ES-I3 (cell line): ENCODE results near the gene PPP4R2.

Source experiments
- H3K36me3 ChIP-seq: 2 replicates; pipeline ENCODE4 v1.6.1; 2013; ENCODE audit warnings: mild to moderate bottlenecking, low read length, control low read depth, moderate library complexity; ENCODE audit not compliant: insufficient read depth
- H3K4me1 ChIP-seq: 2 replicates; pipeline ENCODE4 v1.6.1; 2013; ENCODE audit warnings: mild to moderate bottlenecking, control low read depth, low read length; ENCODE audit not compliant: insufficient read depth
- H3K9ac ChIP-seq: 2 replicates; pipeline ENCODE4 v1.6.1; 2013; ENCODE audit warnings: low read depth, mild to moderate bottlenecking, low read length, moderate library complexity
- H3K9me3 ChIP-seq: 2 replicates; pipeline ENCODE4 v1.6.1; 2013; ENCODE audit warnings: mild to moderate bottlenecking, low read length, moderate library complexity; ENCODE audit not compliant: control insufficient read depth, insufficient read depth

The PPP4R2 gene

GRCh38 chr3:72969766-72970165 is 26.8 kb upstream of the PPP4R2 start:
- no peaks in the 10 kb centered on the region for H3K36me3 ChIP-seq
- no peaks in the 10 kb centered on the region for H3K9me3 ChIP-seq
- no peak overlapping the region for H3K9ac ChIP-seq
- H3K4me1 ChIP-seq, result no peaks in the 10 kb centered on the region; the same call in 1 of the 2 replicates

- Histone ChIP-seq H3K9me3 (no peaks in the 10 kb centered on the region), H3K36me3 (no peaks in the 10 kb centered on the region), H3K4me1 (peaks cover 5% of the 10 kb centered on the region; the same call in 1 of the 2 replicates), H3K9ac (no peak overlapping the region)
Measured at GRCh38 chr3:72970942-72971341, 25.7 kb upstream of the PPP4R2 start.

GRCh38 chr3:72972706-72973030 is 23.9 kb upstream of the PPP4R2 start:
- Histone ChIP-seq H3K9ac (no peak overlapping the region), H3K36me3 (no peaks in the 10 kb centered on the region), H3K4me1 (peaks cover 5% of the 10 kb centered on the region; the same call in 1 of the 2 replicates), H3K9me3 (no peaks in the 10 kb centered on the region)

- H3K36me3 ChIP-seq, result no peaks in the 10 kb centered on the region
- no peaks in the 10 kb centered on the region for H3K9me3 ChIP-seq
- H3K4me1 ChIP-seq, result peaks cover 5% of the 10 kb centered on the region; the same call in 1 of the 2 replicates
- no peak overlapping the region for H3K9ac ChIP-seq
Measured at GRCh38 chr3:72973031-72973723, 23.4 kb upstream of the PPP4R2 start.

GRCh38 chr3:72973786-72974185 is 22.8 kb upstream of the PPP4R2 start:
- Histone ChIP-seq H3K4me1 (peaks cover 5% of the 10 kb centered on the region; the same call in 1 of the 2 replicates), H3K9me3 (no peaks in the 10 kb centered on the region), H3K36me3 (no peaks in the 10 kb centered on the region), H3K9ac (no peak overlapping the region)

GRCh38 chr3:72974956-72975355 is 21.7 kb upstream of the PPP4R2 start:
- no peaks in the 10 kb centered on the region for H3K36me3 ChIP-seq
- no peaks in the 10 kb centered on the region for H3K9me3 ChIP-seq
- peaks cover 5% of the 10 kb centered on the region; the same call in 1 of the 2 replicates for H3K4me1 ChIP-seq
- H3K9ac ChIP-seq, result no peak overlapping the region

- Histone ChIP-seq H3K9me3 (no peaks in the 10 kb centered on the region), H3K36me3 (no peaks in the 10 kb centered on the region), H3K9ac (no peak overlapping the region), H3K4me1 (peaks cover 5% of the 10 kb centered on the region; the same call in 1 of the 2 replicates)
Measured at GRCh38 chr3:72976281-72976741, 20.3 kb upstream of the PPP4R2 start.

- peaks cover 5% of the 10 kb centered on the region; the same call in 1 of the 2 replicates for H3K4me1 ChIP-seq
- H3K9ac ChIP-seq, result no peak overlapping the region
- no peaks in the 10 kb centered on the region for H3K36me3 ChIP-seq
- no peaks in the 10 kb centered on the region for H3K9me3 ChIP-seq
Measured at GRCh38 chr3:72977060-72977808, 19.4 kb upstream of the PPP4R2 start.

- H3K4me1 ChIP-seq, result no peaks in the 10 kb centered on the region
- H3K9ac ChIP-seq, result no peak overlapping the region
- no peaks in the 10 kb centered on the region for H3K36me3 ChIP-seq
- H3K9me3 ChIP-seq, result peaks cover 12% of the 10 kb centered on the region
Measured at GRCh38 chr3:72982609-72983366, 13.8 kb upstream of the PPP4R2 start.

- Histone ChIP-seq H3K9me3 (peaks cover 12% of the 10 kb centered on the region), H3K9ac (no peak overlapping the region), H3K36me3 (no peaks in the 10 kb centered on the region), H3K4me1 (no peaks in the 10 kb centered on the region)
Measured at GRCh38 chr3:72985576-72985975, 11.0 kb upstream of the PPP4R2 start.

- no peak overlapping the region for H3K9ac ChIP-seq
- no peaks in the 10 kb centered on the region; the same call in 1 of the 2 replicates for H3K4me1 ChIP-seq
- H3K36me3 ChIP-seq, result no peaks in the 10 kb centered on the region
- peaks cover 2% of the 10 kb centered on the region; the same call in 1 of the 2 replicates for H3K9me3 ChIP-seq
Measured at GRCh38 chr3:72990701-72991395, 5.8 kb upstream of the PPP4R2 start.

GRCh38 chr3:72991522-72991921 is 5.1 kb upstream of the PPP4R2 start:
- no peaks in the 10 kb centered on the region; the same call in 1 of the 2 replicates for H3K4me1 ChIP-seq
- no peaks in the 10 kb centered on the region for H3K36me3 ChIP-seq

GRCh38 chr3:72993391-72993790 is 3.2 kb upstream of the PPP4R2 start:
- no peak overlapping the region for H3K9ac ChIP-seq
- 0 out of 2 replicates have a peak, but pooled peaks cover 3% of the 10 kb centered on the region for H3K36me3 ChIP-seq
- peaks cover 2% of the 10 kb centered on the region; the same call in 1 of the 2 replicates for H3K4me1 ChIP-seq
- H3K9me3 ChIP-seq, result no peaks in the 10 kb centered on the region

More at GRCh38 chr3:72991522-72991921, 5.1 kb upstream of the PPP4R2 start:
- Histone ChIP-seq H3K9ac (no peak overlapping the region), H3K9me3 (no peaks in the 10 kb centered on the region)

- Histone ChIP-seq H3K4me1 (peaks cover 19% of the 10 kb centered on the region), H3K9me3 (no peaks in the 10 kb centered on the region), H3K9ac (no peak overlapping the region), H3K36me3 (peaks cover 11% of the 10 kb centered on the region; the same call in 1 of the 2 replicates)
Measured at GRCh38 chr3:72995337-72995736, 1.3 kb upstream of the PPP4R2 start.
